HTR-8/SVneo (cell line): ENCODE data around the gene OPN1MW2.
"Not testable (repeated sequence)": the region's sequence is repeated elsewhere in the genome, so short reads cannot be mapped to it uniquely, and the experiment has no call there.

ENCODE experiments used
- DNase-seq: peaks from one replicate; pipeline ENCODE4 v3.0.0; 2011; ENCODE audit warnings: low spot score, mixed read lengths; ENCODE audit not compliant: insufficient read length
- FAIRE-seq: peaks from 2 replicates; lab custom pipeline; 2011; peaks lifted over from hg19 to GRCh38; lab: Jason Lieb, UNC

OPN1MW2 gene

GRCh38 chrX:154219456-154219855 is at the start of gene OPN1MW2:
Gene OPN1MW2 (plus strand): TSS chrX:154219756. CDS start chrX:154219816, 60 bp downstream.
- not testable (repeated sequence) for FAIRE-seq, DNase-seq

- not testable (repeated sequence) for DNase-seq, FAIRE-seq
These were observed 47.0 kb upstream of the OPN1MW2 start for GRCh38 chrX:154172535-154172943.

- FAIRE-seq, DNase-seq: not testable (repeated sequence)
These were observed 45.2 kb upstream of the OPN1MW2 start for GRCh38 chrX:154174356-154174755.

DNA sequence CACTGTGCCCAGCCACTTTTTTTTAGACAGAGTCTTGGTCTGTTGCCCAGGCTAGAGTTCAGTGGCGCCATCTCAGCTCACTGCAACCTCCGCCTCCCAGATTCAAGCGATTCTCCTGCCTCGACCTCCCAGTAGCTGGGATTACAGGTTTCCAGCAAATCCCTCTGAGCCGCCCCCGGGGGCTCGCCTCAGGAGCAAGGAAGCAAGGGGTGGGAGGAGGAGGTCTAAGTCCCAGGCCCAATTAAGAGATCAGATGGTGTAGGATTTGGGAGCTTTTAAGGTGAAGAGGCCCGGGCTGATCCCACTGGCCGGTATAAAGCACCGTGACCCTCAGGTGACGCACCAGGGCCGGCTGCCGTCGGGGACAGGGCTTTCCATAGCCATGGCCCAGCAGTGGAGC is 37.3 kb upstream of the OPN1MW2 start, which contains the start of gene OPN1MW:
TSS of gene OPN1MW (plus strand) at position 301 of the 400 bp plus-strand sequence. CDS start at position 383, 82 bp downstream.
- not testable (repeated sequence) for DNase-seq, FAIRE-seq

- FAIRE-seq, DNase-seq: not testable (repeated sequence)
These were observed 35.8 kb upstream of the OPN1MW2 start for GRCh38 chrX:154183794-154184193.

DNA sequence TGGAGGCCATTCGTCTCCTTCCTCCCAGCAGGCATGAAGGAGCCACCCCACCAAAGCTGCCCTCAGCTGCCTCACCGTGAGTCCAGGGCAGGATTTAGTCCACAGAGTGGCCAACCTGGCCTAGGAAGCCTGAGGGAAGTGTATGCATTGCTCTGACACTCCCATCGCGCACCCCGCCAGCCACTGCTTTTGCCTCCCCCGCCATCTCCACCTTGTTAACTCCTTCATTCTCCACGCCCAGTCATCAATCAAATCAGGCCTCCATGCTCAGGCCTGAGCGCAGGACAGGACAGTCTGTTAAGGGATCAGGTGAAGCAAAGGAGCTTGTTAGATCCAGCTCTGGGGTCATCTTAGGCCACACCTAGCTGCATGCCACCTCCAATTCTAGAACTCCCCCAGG is 26.7 kb upstream of the OPN1MW2 start:
- DNase-seq, FAIRE-seq: not testable (repeated sequence)

GRCh38 chrX:154194316-154194715 is 25.2 kb upstream of the OPN1MW2 start:
- FAIRE-seq, DNase-seq: not testable (repeated sequence)

DNA sequence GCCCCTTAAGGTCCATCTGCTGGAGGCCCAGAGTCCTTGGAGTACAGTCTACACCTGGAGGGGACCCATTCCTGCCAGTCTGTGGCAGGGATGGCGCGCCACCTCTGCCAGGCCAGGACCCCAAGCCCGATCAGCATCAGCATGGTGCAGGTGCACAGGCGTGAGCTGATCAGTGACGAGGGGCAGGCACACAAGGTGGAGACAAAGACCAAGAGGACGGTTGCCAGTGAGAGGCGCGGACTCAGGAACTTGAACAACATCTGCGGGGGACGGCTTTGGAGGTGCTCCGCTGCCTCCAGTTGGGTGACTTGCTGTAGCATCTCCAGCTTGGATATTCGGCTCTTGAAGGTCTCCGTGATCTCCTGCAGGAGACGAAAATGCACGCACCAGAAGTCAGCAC is 23.1 kb upstream of the OPN1MW2 start:
- DNase-seq, FAIRE-seq: not testable (repeated sequence)

- FAIRE-seq, result not testable (repeated sequence)
These were observed 9.7 kb upstream of the OPN1MW2 start for GRCh38 chrX:154209670-154210418.

DNA sequence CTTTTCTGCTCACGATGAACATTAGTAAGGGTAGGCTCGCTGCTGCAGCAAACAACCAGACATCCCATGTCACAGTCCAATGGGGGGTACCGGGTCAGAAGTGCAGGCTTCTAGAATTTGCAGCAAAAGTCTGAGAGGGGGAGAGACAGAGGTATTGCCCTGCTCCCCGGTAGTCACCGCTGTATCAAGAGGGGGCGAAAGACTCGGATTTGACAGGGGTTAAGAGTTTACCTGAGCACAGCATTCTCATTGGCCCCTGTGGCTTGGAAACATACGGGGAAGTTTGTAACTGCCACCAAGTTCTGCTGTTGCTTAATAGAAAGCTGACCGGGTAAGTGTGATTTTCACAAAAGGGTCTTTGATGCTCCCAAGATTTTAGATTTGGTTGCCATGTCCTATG is 8.5 kb upstream of the OPN1MW2 start:
- FAIRE-seq, DNase-seq: not testable (repeated sequence)

More at GRCh38 chrX:154209670-154210418, 9.7 kb upstream of the OPN1MW2 start:
- DNase-seq, result not testable (repeated sequence)

GRCh38 chrX:154211499-154211898 is 8.1 kb upstream of the OPN1MW2 start:
- DNase-seq, FAIRE-seq: not testable (repeated sequence)

DNA sequence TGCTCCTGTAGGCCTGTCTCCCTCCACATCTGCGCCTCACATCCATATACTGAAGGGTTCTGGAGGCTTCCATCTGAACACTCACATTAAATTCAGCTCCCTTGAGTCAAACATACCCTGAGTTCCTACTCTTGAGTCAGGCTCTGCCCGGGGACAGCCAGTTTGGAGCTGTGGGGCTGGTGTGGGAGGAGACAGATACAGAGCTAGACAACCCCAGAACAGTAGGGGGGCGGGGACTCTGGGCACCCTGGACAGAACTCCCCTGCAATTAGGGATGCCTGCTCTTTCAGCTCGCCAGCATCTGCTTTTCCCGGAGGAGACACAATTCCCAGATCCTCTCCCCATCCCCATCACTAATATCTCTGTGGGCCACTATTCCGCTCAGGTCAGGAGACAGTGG is 5.7 kb downstream of the OPN1MW2 start:
- FAIRE-seq, DNase-seq: not testable (repeated sequence)

- not testable (repeated sequence) for FAIRE-seq, DNase-seq
These were observed 7.2 kb downstream of the OPN1MW2 start for GRCh38 chrX:154226706-154227105.

DNA sequence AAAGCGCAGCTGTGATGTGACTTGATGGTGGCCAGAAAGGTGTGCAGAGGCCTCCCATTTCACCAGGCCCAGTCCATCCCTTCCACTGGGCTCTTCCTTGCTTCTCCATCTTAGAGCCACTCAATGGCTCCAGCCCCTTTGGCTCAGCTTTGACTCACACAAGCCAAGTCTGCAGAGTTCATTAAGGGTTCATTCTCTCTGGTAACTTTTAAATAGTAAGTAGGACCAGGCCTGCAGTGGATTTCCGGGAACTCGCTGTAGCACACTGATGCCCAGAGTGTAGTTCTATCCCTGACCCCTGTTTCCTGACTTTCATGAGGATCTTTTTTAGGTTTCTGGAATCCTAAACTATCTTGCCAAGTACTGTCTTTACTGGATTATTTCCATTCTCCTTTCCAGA is 11.9 kb downstream of the OPN1MW2 start:
- not testable (repeated sequence) for FAIRE-seq, DNase-seq

DNA sequence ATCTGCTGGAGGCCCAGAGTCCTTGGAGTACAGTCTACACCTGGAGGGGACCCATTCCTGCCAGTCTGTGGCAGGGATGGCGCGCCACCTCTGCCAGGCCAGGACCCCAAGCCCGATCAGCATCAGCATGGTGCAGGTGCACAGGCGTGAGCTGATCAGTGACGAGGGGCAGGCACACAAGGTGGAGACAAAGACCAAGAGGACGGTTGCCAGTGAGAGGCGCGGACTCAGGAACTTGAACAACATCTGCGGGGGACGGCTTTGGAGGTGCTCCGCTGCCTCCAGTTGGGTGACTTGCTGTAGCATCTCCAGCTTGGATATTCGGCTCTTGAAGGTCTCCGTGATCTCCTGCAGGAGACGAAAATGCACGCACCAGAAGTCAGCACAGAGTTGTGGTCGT is 14.1 kb downstream of the OPN1MW2 start:
- not testable (repeated sequence) for FAIRE-seq, DNase-seq

DNA sequence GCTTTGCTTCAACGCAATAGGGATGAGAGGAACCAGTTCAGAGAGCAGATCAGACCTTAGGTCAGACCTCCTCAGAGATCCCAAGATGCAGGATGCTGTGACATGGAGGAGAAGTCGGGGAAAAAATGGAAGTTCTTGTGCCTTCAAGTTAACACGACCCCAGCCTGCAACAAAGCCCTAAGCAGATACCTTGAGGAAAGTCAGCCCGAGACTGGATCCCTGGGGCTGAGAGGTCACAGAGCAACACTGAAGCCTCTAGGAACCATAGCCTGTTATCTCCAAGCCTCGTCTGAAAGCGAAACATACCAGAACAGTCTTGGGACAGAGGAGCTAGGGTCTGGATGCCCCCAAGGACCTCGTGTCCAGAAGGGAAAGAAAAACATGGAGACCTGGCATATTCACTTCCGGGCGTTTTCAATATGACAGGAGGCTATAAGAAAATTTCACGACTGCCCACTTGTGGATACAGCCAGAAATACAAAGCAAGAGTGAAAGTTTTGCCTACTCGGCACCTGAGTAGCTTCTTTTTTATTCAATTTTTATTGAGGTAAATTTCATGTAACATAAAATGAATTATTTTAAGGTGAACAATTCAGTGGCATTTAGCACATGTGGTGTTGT is 19.5 kb downstream of the OPN1MW2 start:
- DNase-seq, FAIRE-seq: not testable (repeated sequence)

DNA sequence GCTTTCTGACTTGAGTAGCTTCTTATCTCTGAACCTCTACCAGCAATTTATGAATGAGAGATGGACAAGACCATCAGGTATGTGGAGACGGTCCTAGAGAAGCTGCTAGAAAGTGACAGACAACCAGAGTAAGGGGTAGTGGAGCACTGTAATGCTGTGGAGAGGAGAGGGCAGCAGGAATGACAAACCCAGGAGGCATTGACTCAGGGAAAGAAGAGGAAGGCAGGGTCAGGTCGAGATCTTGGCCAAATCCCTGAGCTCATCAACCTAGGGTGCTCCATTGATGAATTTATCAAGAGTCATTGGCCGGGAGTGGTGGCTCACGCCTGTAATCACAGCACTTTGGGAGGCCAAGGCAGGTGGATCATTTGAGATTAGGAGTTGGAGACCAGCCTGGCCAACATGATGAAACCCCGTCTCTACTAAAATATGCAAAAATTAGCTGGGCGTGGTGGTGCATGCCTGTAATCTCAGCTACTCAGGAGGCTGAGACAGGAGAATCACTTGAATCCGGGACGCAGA is 20.5 kb downstream of the OPN1MW2 start:
- FAIRE-seq, DNase-seq: not testable (repeated sequence)

GRCh38 chrX:154247377-154248045 is 28.0 kb downstream of the OPN1MW2 start:
- not testable (repeated sequence) for DNase-seq, FAIRE-seq

GRCh38 chrX:154248076-154248475 is 28.5 kb downstream of the OPN1MW2 start:
- DNase-seq, FAIRE-seq: not testable (repeated sequence)

GRCh38 chrX:154257282-154257681 is 37.7 kb downstream of the OPN1MW2 start, which contains the start of gene OPN1MW3:
Gene OPN1MW3 (plus strand): TSS chrX:154257582. CDS start chrX:154257620, 38 bp downstream.
- FAIRE-seq, DNase-seq: not testable (repeated sequence)
